ENCODE results near the gene EIF4EBP2. TPM values are rescaled to one million over a fixed set of nuclear protein-coding genes. Genes with fewer than 3 reads are reported as not detected.

Gene EIF4EBP2
- total and polyA plus RNA-seq, 2 of the 13 experiments (the other 11 are each of a cell fraction or from before 2014, with no cell fraction given) = 16.9 to 22.0 TPM

GRCh38 chr10:70368774-70369482, 35.0 kb upstream of the EIF4EBP2 start (continued):
- TF ChIP-seq, protein P1, sequence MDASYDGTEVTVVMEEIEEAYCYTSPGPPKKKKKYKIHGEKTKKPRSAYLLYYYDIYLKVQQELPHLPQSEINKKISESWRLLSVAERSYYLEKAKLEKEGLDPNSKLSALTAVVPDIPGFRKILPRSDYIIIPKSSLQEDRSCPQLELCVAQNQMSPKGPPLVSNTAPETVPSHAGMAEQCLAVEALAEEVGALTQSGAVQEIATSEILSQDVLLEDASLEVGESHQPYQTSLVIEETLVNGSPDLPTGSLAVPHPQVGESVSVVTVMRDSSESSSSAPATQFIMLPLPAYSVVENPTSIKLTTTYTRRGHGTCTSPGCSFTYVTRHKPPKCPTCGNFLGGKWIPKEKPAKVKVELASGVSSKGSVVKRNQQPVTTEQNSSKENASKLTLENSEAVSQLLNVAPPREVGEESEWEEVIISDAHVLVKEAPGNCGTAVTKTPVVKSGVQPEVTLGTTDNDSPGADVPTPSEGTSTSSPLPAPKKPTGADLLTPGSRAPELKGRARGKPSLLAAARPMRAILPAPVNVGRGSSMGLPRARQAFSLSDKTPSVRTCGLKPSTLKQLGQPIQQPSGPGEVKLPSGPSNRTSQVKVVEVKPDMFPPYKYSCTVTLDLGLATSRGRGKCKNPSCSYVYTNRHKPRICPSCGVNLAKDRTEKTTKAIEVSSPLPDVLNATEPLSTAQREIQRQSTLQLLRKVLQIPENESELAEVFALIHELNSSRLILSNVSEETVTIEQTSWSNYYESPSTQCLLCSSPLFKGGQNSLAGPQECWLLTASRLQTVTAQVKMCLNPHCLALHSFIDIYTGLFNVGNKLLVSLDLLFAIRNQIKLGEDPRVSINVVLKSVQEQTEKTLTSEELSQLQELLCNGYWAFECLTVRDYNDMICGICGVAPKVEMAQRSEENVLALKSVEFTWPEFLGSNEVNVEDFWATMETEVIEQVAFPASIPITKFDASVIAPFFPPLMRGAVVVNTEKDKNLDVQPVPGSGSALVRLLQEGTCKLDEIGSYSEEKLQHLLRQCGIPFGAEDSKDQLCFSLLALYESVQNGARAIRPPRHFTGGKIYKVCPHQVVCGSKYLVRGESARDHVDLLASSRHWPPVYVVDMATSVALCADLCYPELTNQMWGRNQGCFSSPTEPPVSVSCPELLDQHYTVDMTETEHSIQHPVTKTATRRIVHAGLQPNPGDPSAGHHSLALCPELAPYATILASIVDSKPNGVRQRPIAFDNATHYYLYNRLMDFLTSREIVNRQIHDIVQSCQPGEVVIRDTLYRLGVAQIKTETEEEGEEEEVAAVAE (CRISPR knock-in tag; IDR thresholded peaks at IDR 0.05; ENCODE audit: borderline replicate concordance) = no peak
- TF ChIP-seq, protein P2, sequence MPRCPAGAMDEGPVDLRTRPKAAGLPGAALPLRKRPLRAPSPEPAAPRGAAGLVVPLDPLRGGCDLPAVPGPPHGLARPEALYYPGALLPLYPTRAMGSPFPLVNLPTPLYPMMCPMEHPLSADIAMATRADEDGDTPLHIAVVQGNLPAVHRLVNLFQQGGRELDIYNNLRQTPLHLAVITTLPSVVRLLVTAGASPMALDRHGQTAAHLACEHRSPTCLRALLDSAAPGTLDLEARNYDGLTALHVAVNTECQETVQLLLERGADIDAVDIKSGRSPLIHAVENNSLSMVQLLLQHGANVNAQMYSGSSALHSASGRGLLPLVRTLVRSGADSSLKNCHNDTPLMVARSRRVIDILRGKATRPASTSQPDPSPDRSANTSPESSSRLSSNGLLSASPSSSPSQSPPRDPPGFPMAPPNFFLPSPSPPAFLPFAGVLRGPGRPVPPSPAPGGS (CRISPR knock-in tag; IDR thresholded peaks at IDR 0.05) = no peak
- TF ChIP-seq ZNF660 (CRISPR knock-in tag; IDR thresholded peaks at IDR 0.05; ENCODE audit: borderline replicate concordance, low read depth) (no peak), MBD4 (IDR thresholded peaks at IDR 0.05; ENCODE audit: borderline replicate concordance, low read length) (no peak), SMAD9 (CRISPR knock-in tag; IDR thresholded peaks at IDR 0.05) (no peak), ZNF552 (CRISPR knock-in tag; IDR thresholded peaks at IDR 0.05; ENCODE audit: borderline replicate concordance) (no peak), MYC (CRISPR knock-in tag; IDR thresholded peaks at IDR 0.05; ENCODE audit: borderline replicate concordance) (peak; percentile 31; the same call in 1 of the 2 replicates), KAT2B (IDR thresholded peaks at IDR 0.05; ENCODE audit: borderline replicate concordance, low read depth, low read length) (no peak), ZNF747 (CRISPR knock-in tag; IDR thresholded peaks at IDR 0.05; ENCODE audit: borderline replicate concordance) (no peak), PRPF4 (IDR thresholded peaks at IDR 0.05; ENCODE audit: low read depth, low read length, poor library complexity, severe bottlenecking) (peak; percentile 52), BORCS8-MEF2B (CRISPR knock-in tag; IDR thresholded peaks at IDR 0.05) (no peak), REL (CRISPR knock-in tag; conservative IDR thresholded peaks at IDR 0.05) (no peak), HNF4A (CRISPR knock-in tag; IDR thresholded peaks at IDR 0.05) (peak; percentile 96), ZNF576 (CRISPR knock-in tag; IDR thresholded peaks at IDR 0.05) (no peak), NCOA1 (CRISPR knock-in tag; IDR thresholded peaks at IDR 0.05) (no peak), JDP2 (CRISPR knock-in tag; IDR thresholded peaks at IDR 0.05; ENCODE audit: borderline replicate concordance) (no peak), SIN3A (IDR thresholded peaks at IDR 0.05; ENCODE audit: borderline replicate concordance, low read depth, low read length) (no peak), HMG20A (CRISPR knock-in tag; IDR thresholded peaks at IDR 0.05; ENCODE audit: borderline replicate concordance) (peak; percentile 43; the same call in 1 of the 2 replicates), ZNF441 (CRISPR knock-in tag; IDR thresholded peaks at IDR 0.05; ENCODE audit: borderline replicate concordance) (no peak)
- TF ChIP-seq, protein P3, sequence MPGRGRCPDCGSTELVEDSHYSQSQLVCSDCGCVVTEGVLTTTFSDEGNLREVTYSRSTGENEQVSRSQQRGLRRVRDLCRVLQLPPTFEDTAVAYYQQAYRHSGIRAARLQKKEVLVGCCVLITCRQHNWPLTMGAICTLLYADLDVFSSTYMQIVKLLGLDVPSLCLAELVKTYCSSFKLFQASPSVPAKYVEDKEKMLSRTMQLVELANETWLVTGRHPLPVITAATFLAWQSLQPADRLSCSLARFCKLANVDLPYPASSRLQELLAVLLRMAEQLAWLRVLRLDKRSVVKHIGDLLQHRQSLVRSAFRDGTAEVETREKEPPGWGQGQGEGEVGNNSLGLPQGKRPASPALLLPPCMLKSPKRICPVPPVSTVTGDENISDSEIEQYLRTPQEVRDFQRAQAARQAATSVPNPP (CRISPR knock-in tag; IDR thresholded peaks at IDR 0.05) = no peak
